ENCODE measurements around the gene PLCL1. TPM values are rescaled to one million over a fixed set of nuclear protein-coding genes. Genes with fewer than 3 reads are reported as not detected.

PLCL1 gene
- total RNA-seq, 1 experiment from 2014 or later, result 0.07 TPM

DNA sequence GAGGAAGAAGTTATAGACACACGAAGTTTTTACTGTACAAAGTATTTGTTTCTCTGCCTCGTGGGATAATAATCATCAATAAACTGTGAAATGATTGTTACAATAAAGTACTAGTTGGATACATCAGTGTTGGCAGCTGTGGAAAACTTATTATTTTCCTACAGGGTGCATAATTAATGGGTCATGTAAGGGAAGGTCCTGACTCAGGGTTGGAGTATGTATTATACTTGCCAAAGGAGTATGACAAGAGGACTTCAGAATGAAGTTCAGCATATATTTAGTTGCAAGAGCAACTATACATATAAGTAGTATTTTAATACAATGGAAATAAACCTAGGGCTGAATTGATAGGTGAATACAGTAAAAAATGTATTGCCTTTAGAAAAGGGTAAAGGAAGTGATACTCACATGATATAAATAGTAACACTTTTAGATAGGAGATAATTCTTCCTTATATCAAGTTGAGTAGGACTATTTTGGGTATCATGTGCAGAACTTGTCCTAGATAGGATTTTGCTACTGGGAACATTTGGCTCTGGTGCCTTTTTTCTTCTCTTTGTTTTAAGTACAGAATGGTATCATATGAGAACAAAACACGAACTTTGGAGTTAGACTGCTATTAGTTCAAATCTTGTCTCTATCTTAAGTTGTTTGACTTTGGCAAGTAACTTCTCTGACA is 79.1 kb downstream of the PLCL1 start:
- DNase-seq (ENCODE audit: low read depth, low spot score), result no peak
- CTCF ChIA-PET, result no interaction called here
- no peak overlapping the region for H2AFZ ChIP-seq (ENCODE audit: low read depth, low read length, poor library complexity, severe bottlenecking)
- no TSS peak for BruUV-seq (replicated peaks)
- no peaks in the 10 kb centered on the region for H3K36me3 ChIP-seq (ENCODE audit: control insufficient read depth in 1 of 2, insufficient read depth in 2 of 2, low read length in 2 of 2)
- RAD21 ChIA-PET (ENCODE audit: low non-redundant PET in 1 of 2, low total read pairs in 2 of 2, uncharacterized antibody in 2 of 2, unreplicated experiment in 2 of 2), result no interaction called here
- POLR2A ChIA-PET, result no interaction called here
- no peak overlapping the region for H3K9ac ChIP-seq (ENCODE audit: low read length)
- H3K27ac ChIP-seq (ENCODE audit: low read depth, low read length), result no peak overlapping the region
- H3K9me2 ChIP-seq (ENCODE audit: insufficient read depth), result no peaks in the 10 kb centered on the region
- ATAC-seq, result no peak
- intact Hi-C loops (cut with micrococcal nuclease), result no loop called here
- H3K4me2 ChIP-seq (ENCODE audit: low read length), result no peak overlapping the region
- H4K20me1 ChIP-seq (ENCODE audit: insufficient read depth), result no peaks in the 10 kb centered on the region
- no peaks in the 10 kb centered on the region for H3K4me1 ChIP-seq (ENCODE audit: control insufficient read depth in 1 of 2, insufficient read depth in 2 of 2, low read length in 2 of 2)
- TF ChIP-seq CEBPB (IDR thresholded peaks at IDR 0.05; ENCODE audit: low read depth) (no peak), ZFX (IDR thresholded peaks at IDR 0.05) (no peak), SIN3A (IDR thresholded peaks at IDR 0.05; ENCODE audit: low read depth) (no peak), POLR2A (IDR thresholded peaks at IDR 0.05; ENCODE audit: borderline replicate concordance, extremely low read depth, insufficient read depth, insufficient read length) (no peak), ELF1 (IDR thresholded peaks at IDR 0.05; ENCODE audit: borderline replicate concordance, low read depth) (no peak), SP1 (IDR thresholded peaks at IDR 0.05; ENCODE audit: low read depth) (no peak), YY1 (IDR thresholded peaks at IDR 0.05; ENCODE audit: extremely low read depth, insufficient replicate concordance, low read depth, low read length) (no peak), REST (IDR thresholded peaks at IDR 0.05; ENCODE audit: low read depth) (no peak), POLR2AphosphoS5 (IDR thresholded peaks at IDR 0.05; ENCODE audit: low read depth, low read length) (no peak), RAD21 (IDR thresholded peaks at IDR 0.05; ENCODE audit: low read depth) (no peak), SRF (IDR thresholded peaks at IDR 0.05; ENCODE audit: low read depth) (no peak)
- TF ChIP-seq, protein P1, sequence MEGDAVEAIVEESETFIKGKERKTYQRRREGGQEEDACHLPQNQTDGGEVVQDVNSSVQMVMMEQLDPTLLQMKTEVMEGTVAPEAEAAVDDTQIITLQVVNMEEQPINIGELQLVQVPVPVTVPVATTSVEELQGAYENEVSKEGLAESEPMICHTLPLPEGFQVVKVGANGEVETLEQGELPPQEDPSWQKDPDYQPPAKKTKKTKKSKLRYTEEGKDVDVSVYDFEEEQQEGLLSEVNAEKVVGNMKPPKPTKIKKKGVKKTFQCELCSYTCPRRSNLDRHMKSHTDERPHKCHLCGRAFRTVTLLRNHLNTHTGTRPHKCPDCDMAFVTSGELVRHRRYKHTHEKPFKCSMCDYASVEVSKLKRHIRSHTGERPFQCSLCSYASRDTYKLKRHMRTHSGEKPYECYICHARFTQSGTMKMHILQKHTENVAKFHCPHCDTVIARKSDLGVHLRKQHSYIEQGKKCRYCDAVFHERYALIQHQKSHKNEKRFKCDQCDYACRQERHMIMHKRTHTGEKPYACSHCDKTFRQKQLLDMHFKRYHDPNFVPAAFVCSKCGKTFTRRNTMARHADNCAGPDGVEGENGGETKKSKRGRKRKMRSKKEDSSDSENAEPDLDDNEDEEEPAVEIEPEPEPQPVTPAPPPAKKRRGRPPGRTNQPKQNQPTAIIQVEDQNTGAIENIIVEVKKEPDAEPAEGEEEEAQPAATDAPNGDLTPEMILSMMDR (IDR thresholded peaks at IDR 0.05 in 2 of 3, conservative IDR thresholded peaks at IDR 0.05 in 1 of 3; ENCODE audit: borderline replicate concordance in 1 of 3, insufficient read depth in 1 of 3, low read depth in 2 of 3, low read length in 2 of 3), result no peak
- TF ChIP-seq, protein P2, sequence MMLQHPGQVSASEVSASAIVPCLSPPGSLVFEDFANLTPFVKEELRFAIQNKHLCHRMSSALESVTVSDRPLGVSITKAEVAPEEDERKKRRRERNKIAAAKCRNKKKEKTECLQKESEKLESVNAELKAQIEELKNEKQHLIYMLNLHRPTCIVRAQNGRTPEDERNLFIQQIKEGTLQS (IDR thresholded peaks at IDR 0.05), result no peak
- TF ChIP-seq, protein P3, sequence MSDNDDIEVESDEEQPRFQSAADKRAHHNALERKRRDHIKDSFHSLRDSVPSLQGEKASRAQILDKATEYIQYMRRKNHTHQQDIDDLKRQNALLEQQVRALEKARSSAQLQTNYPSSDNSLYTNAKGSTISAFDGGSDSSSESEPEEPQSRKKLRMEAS (IDR thresholded peaks at IDR 0.05), result no peak
- TF ChIP-seq, protein P4, sequence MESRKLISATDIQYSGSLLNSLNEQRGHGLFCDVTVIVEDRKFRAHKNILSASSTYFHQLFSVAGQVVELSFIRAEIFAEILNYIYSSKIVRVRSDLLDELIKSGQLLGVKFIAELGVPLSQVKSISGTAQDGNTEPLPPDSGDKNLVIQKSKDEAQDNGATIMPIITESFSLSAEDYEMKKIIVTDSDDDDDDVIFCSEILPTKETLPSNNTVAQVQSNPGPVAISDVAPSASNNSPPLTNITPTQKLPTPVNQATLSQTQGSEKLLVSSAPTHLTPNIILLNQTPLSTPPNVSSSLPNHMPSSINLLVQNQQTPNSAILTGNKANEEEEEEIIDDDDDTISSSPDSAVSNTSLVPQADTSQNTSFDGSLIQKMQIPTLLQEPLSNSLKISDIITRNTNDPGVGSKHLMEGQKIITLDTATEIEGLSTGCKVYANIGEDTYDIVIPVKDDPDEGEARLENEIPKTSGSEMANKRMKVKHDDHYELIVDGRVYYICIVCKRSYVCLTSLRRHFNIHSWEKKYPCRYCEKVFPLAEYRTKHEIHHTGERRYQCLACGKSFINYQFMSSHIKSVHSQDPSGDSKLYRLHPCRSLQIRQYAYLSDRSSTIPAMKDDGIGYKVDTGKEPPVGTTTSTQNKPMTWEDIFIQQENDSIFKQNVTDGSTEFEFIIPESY (IDR thresholded peaks at IDR 0.05; ENCODE audit: extremely low read depth, insufficient replicate concordance, low read length), result no peak
- H3K79me2 ChIP-seq (ENCODE audit: insufficient read depth, low read length), result no peaks in the 10 kb centered on the region
- H3K27me3 ChIP-seq (ENCODE audit: insufficient read depth, low read length), result 0 out of 2 replicates have a peak, but pooled peaks cover 4% of the 10 kb centered on the region
- H3K9me3 ChIP-seq (ENCODE audit: control insufficient read depth in 1 of 2, insufficient read depth in 1 of 2, low read depth in 1 of 2, low read length in 2 of 2), result no peaks in the 10 kb centered on the region
- H3K4me3 ChIP-seq (replicated peaks in 1 of 2; ENCODE audit: low read depth in 1 of 2, low read length in 2 of 2), result no peak overlapping the region

Data from HCT116 (cell line).